ENCODE measurements around the gene SLC25A33. TPM values are rescaled to one million over a fixed set of nuclear protein-coding genes. Genes with fewer than 3 reads are reported as not detected.

The SLC25A33 gene
- total and polyA plus RNA-seq, 8 donors = 2.2 to 6.0 (median 2.7) TPM

DNA sequence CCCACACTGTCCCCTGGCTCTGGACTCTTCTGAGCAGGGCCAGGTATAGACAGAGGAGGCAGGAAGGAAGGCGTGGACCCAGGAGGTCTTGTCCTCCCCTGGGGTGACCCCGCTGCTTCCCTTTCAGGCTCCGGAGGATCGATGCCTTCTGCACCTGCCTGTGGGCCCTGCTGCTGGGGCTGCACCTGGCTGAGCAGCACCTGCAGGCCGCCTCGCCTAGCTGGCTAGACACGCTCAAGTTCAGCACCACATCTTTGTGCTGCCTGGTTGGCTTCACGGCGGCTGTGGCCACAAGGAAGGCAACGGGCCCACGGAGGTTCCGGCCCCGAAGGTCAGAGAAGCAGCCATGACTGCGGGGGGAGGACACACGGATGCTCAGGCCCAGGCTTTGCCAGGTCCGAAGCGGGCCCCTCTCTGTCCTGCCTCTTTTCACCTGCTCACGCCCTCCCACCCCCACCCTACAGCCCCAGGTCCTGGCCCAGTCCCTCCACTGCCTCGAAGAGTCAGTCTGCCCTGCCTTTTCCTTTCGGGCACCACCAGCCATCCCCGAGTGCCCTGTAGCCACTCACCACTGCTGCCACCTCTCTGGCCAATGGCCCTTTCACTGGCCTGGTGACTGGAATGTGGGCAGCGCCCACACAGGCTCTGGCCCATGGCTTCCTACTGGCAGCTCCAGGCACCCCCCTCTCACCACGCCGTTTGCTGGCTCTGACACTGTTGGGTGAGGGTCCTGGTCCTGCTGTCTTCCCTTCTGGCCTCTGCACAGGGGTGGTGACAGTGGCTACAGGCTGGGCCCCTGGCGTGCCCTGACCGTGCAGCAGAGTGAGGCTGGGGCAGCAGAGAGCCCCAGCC is 62.9 kb downstream of the SLC25A33 start:
- H3K4me1 ChIP-seq = no peaks in the 10 kb centered on the region
- DNase-seq = no peak
- intact Hi-C loops (cut with DNase I) = no loop called here
- peaks cover 0 to 83% of the 10 kb centered on the region in 2 donors for H3K36me3 ChIP-seq
- no peak for ATAC-seq
- no peak overlapping the region for H3K4me3 ChIP-seq
- H3K27ac ChIP-seq = no peak overlapping the region
- H3K27me3 ChIP-seq = no peaks in the 10 kb centered on the region
- TF ChIP-seq, protein P1, sequence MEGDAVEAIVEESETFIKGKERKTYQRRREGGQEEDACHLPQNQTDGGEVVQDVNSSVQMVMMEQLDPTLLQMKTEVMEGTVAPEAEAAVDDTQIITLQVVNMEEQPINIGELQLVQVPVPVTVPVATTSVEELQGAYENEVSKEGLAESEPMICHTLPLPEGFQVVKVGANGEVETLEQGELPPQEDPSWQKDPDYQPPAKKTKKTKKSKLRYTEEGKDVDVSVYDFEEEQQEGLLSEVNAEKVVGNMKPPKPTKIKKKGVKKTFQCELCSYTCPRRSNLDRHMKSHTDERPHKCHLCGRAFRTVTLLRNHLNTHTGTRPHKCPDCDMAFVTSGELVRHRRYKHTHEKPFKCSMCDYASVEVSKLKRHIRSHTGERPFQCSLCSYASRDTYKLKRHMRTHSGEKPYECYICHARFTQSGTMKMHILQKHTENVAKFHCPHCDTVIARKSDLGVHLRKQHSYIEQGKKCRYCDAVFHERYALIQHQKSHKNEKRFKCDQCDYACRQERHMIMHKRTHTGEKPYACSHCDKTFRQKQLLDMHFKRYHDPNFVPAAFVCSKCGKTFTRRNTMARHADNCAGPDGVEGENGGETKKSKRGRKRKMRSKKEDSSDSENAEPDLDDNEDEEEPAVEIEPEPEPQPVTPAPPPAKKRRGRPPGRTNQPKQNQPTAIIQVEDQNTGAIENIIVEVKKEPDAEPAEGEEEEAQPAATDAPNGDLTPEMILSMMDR (IDR thresholded peaks at IDR 0.05) = no peak
- H3K9me3 ChIP-seq = no peaks in the 10 kb centered on the region

DNA sequence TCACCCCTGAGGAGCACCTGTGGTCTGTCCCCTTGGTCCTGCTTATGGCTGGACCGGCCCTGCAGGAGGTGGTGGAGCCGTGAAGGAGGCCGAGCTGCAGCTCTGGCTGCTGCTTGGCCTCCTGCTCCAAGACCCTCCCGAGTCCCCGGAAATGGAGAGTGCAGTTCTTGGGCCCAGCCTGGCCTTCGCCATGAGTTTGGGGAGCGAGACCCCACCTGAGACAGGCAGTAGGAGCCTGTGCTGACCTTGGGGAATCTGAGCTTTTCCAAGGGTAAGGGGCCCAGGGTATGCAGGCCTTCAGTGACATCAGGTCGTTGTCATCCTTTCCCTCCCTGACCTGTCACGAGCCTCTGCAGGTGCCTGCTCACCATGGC is 63.5 kb downstream of the SLC25A33 start:
- H3K27me3 ChIP-seq = no peaks in the 10 kb centered on the region
- H3K4me1 ChIP-seq = no peaks in the 10 kb centered on the region
- H3K4me3 ChIP-seq = no peak overlapping the region
- H3K9me3 ChIP-seq = no peaks in the 10 kb centered on the region
- peaks cover 0 to 84% of the 10 kb centered on the region in 2 donors for H3K36me3 ChIP-seq
- DNase-seq (no peak), ATAC-seq (no peak)
- intact Hi-C loops (cut with DNase I) = no loop called here
- TF ChIP-seq, protein P1 (IDR thresholded peaks at IDR 0.05) = no peak
- H3K27ac ChIP-seq = no peak overlapping the region

DNA sequence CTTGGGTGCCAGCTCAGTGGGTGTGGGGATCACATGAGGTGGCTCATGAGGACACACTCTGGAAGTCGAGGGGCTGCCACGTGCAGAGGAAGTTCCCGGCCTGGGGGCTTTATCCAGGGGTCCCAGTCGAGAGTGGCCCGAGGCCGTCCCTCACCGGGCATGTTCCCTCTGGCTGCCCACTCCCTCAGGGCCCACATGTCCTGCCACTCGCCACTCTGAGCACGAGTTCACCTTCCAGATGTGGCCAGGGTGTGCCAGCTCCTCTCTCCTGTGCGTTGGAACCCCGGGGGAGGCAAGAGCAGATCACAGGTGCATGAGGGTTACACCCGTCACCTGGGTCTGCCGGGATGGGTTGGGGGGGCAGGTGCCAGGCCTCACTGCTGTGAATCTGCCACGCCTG is 64.0 kb downstream of the SLC25A33 start:
- no peaks in the 10 kb centered on the region for H3K9me3 ChIP-seq
- H3K4me1 ChIP-seq = no peaks in the 10 kb centered on the region
- peaks cover 0 to 82% of the 10 kb centered on the region in 2 donors for H3K36me3 ChIP-seq
- H3K4me3 ChIP-seq = no peak overlapping the region
- no peak for DNase-seq
- intact Hi-C loops (cut with DNase I) = no loop called here
- ATAC-seq = no peak
- no peak overlapping the region for H3K27ac ChIP-seq
- TF ChIP-seq, protein P1 (IDR thresholded peaks at IDR 0.05) = no peak
- H3K27me3 ChIP-seq = no peaks in the 10 kb centered on the region

DNA sequence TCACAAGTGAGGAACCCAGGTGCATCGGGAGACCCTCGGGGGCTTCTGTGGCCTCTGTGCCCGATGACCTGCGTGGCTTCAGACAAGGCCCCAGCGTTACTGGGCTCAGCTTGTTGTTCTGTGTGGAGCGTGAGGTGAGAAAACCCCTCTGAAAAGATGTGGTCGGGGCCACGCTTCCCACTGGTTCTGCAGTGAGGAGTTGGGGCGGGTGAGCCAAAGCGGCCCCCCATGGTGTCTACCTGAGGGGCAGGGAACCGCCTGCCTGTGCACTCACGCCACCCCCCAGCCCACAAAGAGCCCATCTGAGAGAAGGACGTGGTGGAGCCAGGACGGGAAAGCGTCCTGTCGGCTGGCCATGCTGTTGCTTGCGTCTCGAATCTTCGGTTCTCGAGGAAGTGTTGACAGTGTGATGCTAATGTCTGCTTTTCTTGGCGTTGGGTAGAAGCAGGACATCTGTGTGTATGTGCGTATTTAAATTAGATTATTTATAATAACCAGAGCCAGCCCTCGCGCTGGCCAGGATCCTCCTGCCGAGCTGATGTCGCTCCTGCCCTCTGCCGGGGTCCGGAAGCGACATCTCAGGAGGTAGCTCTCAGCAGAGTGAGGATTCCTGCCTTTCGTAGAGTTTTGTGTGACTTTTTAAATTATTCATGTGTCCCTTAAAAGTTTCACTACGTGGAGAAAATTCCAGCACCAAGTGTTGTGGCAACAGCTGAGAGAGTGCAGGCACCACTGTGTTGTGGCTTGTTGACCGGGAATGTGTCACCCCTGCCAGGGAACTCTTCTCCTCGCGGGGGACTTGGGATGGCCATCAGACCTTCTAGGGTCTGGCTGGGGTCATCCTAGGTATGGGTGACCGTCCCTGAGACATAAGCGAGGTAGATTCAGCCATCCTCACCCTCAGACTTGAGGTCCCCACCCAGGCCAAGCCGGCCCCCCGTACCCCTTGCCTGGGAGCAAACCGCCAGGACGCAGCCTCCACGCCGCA is 64.8 kb downstream of the SLC25A33 start:
- H3K27me3 ChIP-seq = no peaks in the 10 kb centered on the region
- ATAC-seq (no peak), DNase-seq (peak in 3 of 4 donors; percentile 39 to 82 (median 41))
- H3K4me3 ChIP-seq = no peak overlapping the region
- H3K4me1 ChIP-seq = no peaks in the 10 kb centered on the region
- peaks cover 0 to 82% of the 10 kb centered on the region in 2 donors for H3K36me3 ChIP-seq
- intact Hi-C loops (cut with DNase I) = no loop called here
- H3K9me3 ChIP-seq = no peaks in the 10 kb centered on the region
- TF ChIP-seq, protein P1 (IDR thresholded peaks at IDR 0.05) = no peak
- H3K27ac ChIP-seq = no peak overlapping the region

DNA sequence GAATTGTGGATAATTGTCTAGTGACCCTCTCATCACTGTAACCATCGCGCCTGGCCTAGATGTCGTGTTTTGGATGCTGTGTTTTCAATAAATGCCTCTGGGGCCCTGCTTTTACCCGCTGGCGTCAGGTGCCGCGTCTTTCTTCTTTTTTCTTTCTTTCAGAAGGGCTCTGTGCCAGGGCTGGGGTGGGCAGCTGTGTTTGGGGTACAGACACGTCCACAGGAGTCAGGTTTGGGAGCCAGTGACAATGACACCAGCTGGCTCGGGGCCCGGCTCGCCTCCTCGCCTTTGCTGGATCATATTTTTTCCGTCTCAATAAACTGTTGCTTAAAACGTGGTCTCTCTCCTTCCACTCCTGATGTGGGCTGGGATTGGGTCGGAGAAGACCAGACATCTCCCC is 65.6 kb downstream of the SLC25A33 start:
- Histone ChIP-seq H3K27me3 (no peaks in the 10 kb centered on the region), H3K36me3 (peaks cover 0 to 82% of the 10 kb centered on the region in 2 donors), H3K4me3 (no peak overlapping the region), H3K9me3 (no peaks in the 10 kb centered on the region), H3K4me1 (no peaks in the 10 kb centered on the region), H3K27ac (no peak overlapping the region)
- TF ChIP-seq, protein P1 (IDR thresholded peaks at IDR 0.05) = no peak
- ATAC-seq (no peak), DNase-seq (peak in 1 of 4 donors; percentile 50)
- intact Hi-C loops (cut with DNase I) = no loop called here
